Measurements from ENCODE around the gene ANKRD55. TPM values are rescaled to one million over a fixed set of nuclear protein-coding genes. Genes with fewer than 3 reads are reported as not detected.

The ANKRD55 gene
- total RNA-seq, 1 experiment from 2014 or later: not detected

DNA sequence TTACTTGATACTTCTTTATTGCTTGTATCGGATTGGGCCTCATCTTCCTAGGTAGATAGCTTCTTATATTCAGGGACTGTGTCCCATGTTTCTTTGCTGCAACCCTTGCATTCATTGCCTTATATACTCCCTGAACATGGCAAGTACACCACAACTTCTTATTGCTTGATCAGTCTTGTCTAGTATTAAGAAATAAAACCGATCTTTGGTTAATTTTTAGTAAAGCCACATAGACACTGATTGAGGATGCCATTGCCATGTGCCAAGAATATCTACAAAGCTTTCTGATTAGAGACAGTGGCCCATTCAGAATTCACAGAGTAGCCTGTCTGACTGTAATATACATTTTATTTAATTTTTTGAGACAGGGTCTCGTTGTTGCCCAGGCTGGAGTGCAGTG lies 34.7 kb upstream of the ANKRD55 start:
- Histone ChIP-seq H3K36me3 (ENCODE audit: low read depth) (no peaks in the 10 kb centered on the region), H3K4me1 (replicated peaks; ENCODE audit: insufficient read depth) (peaks cover 11% of the 10 kb centered on the region), H3K4me3 (no peak overlapping the region), H3F3A (ENCODE audit: insufficient read depth, low read depth) (0 out of 2 replicates have a peak, but pooled peaks cover 6% of the 10 kb centered on the region), H3K27ac (no peak overlapping the region), H3K27me3 (ENCODE audit: insufficient read depth, low read depth) (no peaks in the 10 kb centered on the region), H4K20me1 (ENCODE audit: insufficient read depth) (no peaks in the 10 kb centered on the region), H3K9me2 (ENCODE audit: insufficient read depth) (no peaks in the 10 kb centered on the region), H3K79me2 (ENCODE audit: low read depth) (no peaks in the 10 kb centered on the region), H2AFZ (no peak overlapping the region), H3K9me3 (ENCODE audit: insufficient read depth, low read depth) (no peaks in the 10 kb centered on the region), H3K4me2 (no peak overlapping the region)
- CTCF ChIA-PET: interaction anchor here (0.6 kb wide), 1 partner anchor 920 kb away, joined by 3 read pairs; no protein-coding TSS in a partner anchor
- no peak for TF ChIP-seq EZH2 (IDR thresholded peaks at IDR 0.05; ENCODE audit: low read depth)
- TF ChIP-seq, protein P1, sequence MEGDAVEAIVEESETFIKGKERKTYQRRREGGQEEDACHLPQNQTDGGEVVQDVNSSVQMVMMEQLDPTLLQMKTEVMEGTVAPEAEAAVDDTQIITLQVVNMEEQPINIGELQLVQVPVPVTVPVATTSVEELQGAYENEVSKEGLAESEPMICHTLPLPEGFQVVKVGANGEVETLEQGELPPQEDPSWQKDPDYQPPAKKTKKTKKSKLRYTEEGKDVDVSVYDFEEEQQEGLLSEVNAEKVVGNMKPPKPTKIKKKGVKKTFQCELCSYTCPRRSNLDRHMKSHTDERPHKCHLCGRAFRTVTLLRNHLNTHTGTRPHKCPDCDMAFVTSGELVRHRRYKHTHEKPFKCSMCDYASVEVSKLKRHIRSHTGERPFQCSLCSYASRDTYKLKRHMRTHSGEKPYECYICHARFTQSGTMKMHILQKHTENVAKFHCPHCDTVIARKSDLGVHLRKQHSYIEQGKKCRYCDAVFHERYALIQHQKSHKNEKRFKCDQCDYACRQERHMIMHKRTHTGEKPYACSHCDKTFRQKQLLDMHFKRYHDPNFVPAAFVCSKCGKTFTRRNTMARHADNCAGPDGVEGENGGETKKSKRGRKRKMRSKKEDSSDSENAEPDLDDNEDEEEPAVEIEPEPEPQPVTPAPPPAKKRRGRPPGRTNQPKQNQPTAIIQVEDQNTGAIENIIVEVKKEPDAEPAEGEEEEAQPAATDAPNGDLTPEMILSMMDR (conservative IDR thresholded peaks at IDR 0.05): no peak
- no peak for DNase-seq
- POLR2A ChIA-PET (ENCODE audit: unreplicated experiment): no interaction called here
- intact Hi-C loops (cut with micrococcal nuclease; ENCODE audit: unreplicated experiment): loop anchor here (5.0 kb wide), 1 partner anchor 56 kb away; no protein-coding TSS in a partner anchor
- BruUV-seq (replicated peaks): no TSS peak

DNA sequence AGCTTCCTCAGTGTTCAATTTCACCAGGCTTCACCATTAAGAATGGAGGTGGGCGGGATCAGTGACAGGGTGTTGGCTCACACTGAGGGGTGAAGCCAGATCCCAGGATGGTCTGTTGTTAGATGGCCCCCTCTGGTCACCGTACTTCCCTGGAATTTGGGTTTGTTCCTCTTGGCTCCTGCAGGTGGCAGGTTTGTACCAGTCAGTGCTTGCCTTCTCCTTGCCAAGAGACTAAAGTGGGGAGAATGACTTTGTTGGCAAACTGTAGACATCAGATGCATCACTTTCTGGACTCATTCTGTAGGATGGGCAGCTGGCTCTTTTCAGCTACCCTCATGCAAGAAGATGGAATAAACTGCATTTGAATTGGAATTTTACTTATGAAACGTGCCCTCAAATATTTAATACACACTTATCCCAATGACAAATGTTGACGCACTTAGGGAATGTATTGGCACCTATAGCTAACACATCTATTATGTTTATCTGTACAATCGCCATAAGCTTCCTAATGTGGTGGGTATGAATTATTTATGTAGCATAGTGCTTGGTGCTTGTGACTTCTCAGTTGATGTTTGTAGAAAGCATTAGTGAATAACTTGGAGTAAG lies 31.4 kb upstream of the ANKRD55 start:
- Histone ChIP-seq H3K27ac (no peak overlapping the region), H3K4me2 (no peak overlapping the region), H3K9me2 (ENCODE audit: insufficient read depth) (no peaks in the 10 kb centered on the region), H3K79me2 (ENCODE audit: low read depth) (no peaks in the 10 kb centered on the region), H3K27me3 (ENCODE audit: insufficient read depth, low read depth) (no peaks in the 10 kb centered on the region), H4K20me1 (ENCODE audit: insufficient read depth) (no peaks in the 10 kb centered on the region), H3K4me3 (no peak overlapping the region), H3K36me3 (ENCODE audit: low read depth) (no peaks in the 10 kb centered on the region), H3K4me1 (replicated peaks; ENCODE audit: insufficient read depth) (peaks cover 2% of the 10 kb centered on the region), H2AFZ (no peak overlapping the region), H3K9me3 (ENCODE audit: insufficient read depth, low read depth) (no peaks in the 10 kb centered on the region), H3F3A (ENCODE audit: insufficient read depth, low read depth) (no peaks in the 10 kb centered on the region)
- no TSS peak for BruUV-seq (replicated peaks)
- intact Hi-C loops (cut with micrococcal nuclease; ENCODE audit: unreplicated experiment): loop anchor here (1.0 to 5.0 kb wide), 2 partner anchors 52 to 1013 kb away; no protein-coding TSS in a partner anchor
- ChIA-PET POLR2A (ENCODE audit: unreplicated experiment) (interaction anchor here (0.6 kb wide), 2 partner anchors 117 to 150 kb away, joined by 7 to 12 read pairs; no protein-coding TSS in a partner anchor), CTCF (interaction anchor here (0.6 kb wide), 1 partner anchor 249 kb away, joined by 3 read pairs; no protein-coding TSS in a partner anchor)
- TF ChIP-seq EZH2 (IDR thresholded peaks at IDR 0.05; ENCODE audit: low read depth): no peak
- TF ChIP-seq, protein P1 (conservative IDR thresholded peaks at IDR 0.05): peak; percentile 64
- no peak for DNase-seq

DNA sequence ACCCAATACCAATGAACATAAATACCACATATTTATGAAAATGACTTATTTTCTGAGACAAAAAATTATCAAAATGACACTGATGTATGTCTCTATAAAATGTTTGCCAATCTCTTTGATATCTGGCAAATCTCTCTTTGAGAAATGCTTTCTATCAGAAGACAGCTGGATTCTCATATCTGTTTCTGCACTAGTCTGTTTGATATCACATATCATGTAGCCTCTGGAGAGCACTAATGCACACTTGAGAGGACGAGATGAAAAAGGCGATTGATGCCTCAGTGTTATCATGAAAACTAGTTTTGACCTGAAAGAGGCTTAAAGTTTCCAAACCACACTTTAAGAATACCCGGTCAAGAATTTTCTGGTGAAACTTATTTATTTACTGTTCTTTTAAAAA lies 29.1 kb upstream of the ANKRD55 start:
- Histone ChIP-seq H3K27ac (no peak overlapping the region), H3K9me3 (ENCODE audit: insufficient read depth, low read depth) (no peaks in the 10 kb centered on the region), H3K36me3 (ENCODE audit: low read depth) (no peaks in the 10 kb centered on the region), H3K27me3 (ENCODE audit: insufficient read depth, low read depth) (no peaks in the 10 kb centered on the region), H3K4me3 (no peak overlapping the region), H3K4me2 (no peak overlapping the region), H4K20me1 (ENCODE audit: insufficient read depth) (no peaks in the 10 kb centered on the region), H3K9me2 (ENCODE audit: insufficient read depth) (no peaks in the 10 kb centered on the region), H2AFZ (no peak overlapping the region), H3F3A (ENCODE audit: insufficient read depth, low read depth) (peaks cover 5% of the 10 kb centered on the region; the same call in 1 of the 2 replicates), H3K79me2 (ENCODE audit: low read depth) (no peaks in the 10 kb centered on the region), H3K4me1 (replicated peaks; ENCODE audit: insufficient read depth) (peaks cover 10% of the 10 kb centered on the region)
- intact Hi-C loops (cut with micrococcal nuclease; ENCODE audit: unreplicated experiment): no loop called here
- TF ChIP-seq, protein P1 (conservative IDR thresholded peaks at IDR 0.05): no peak
- BruUV-seq (replicated peaks): no TSS peak
- ChIA-PET POLR2A (ENCODE audit: unreplicated experiment) (no interaction called here), CTCF (no interaction called here)
- DNase-seq: no peak

Data from PC-9 (cell line).